Measurements from ENCODE around the gene ZNF283.

The ZNF283 gene

GRCh38 chr19:43826787-43827754, at the start of gene ZNF283:
Gene ZNF283, plus strand, starts transcription at chr19:43827321. Its CDS starts 6,184 bp downstream, at chr19:43833505.
- peak; percentile 90 for DNase-seq

- peak; percentile 91 for DNase-seq
These were observed 48.5 kb upstream of the ZNF283 start for GRCh38 chr19:43778651-43779050.

- DNase-seq = no peak
These were observed 47.8 kb upstream of the ZNF283 start for GRCh38 chr19:43779147-43779819.

- no peak for DNase-seq
These were observed 47.3 kb upstream of the ZNF283 start for GRCh38 chr19:43779820-43780219.

- no peak for DNase-seq
These were observed 46.2 kb upstream of the ZNF283 start, which contains the start of gene KCNN4 for GRCh38 chr19:43780706-43781525. Gene KCNN4, minus strand, starts transcription at chr19:43780973. Its CDS starts 112 bp downstream, at chr19:43780861.

- DNase-seq = no peak
These were observed 45.4 kb upstream of the ZNF283 start for GRCh38 chr19:43781630-43782310.

- no peak for DNase-seq
These were observed 44.8 kb upstream of the ZNF283 start for GRCh38 chr19:43782311-43782660.

GRCh38 chr19:43782689-43783231, 44.4 kb upstream of the ZNF283 start:
- DNase-seq = no peak

- DNase-seq = no peak
These were observed 43.5 kb upstream of the ZNF283 start for GRCh38 chr19:43783636-43784035.

GRCh38 chr19:43784241-43784980, 42.7 kb upstream of the ZNF283 start:
- no peak for DNase-seq

- peak; percentile 46 for DNase-seq
These were observed 41.9 kb upstream of the ZNF283 start for GRCh38 chr19:43784981-43785808.

GRCh38 chr19:43786665-43787064, 40.5 kb upstream of the ZNF283 start:
- DNase-seq = no peak

GRCh38 chr19:43789029-43789428, 38.1 kb upstream of the ZNF283 start:
- no peak for DNase-seq

- DNase-seq = no peak
These were observed 36.5 kb upstream of the ZNF283 start for GRCh38 chr19:43790587-43790986.

- DNase-seq = no peak
These were observed 30.0 kb upstream of the ZNF283 start for GRCh38 chr19:43797118-43797517.

- no peak for DNase-seq
These were observed 29.6 kb upstream of the ZNF283 start for GRCh38 chr19:43797556-43797955.

GRCh38 chr19:43798026-43798545, 29.0 kb upstream of the ZNF283 start:
- no peak for DNase-seq

- peak; percentile 70 for DNase-seq
These were observed 28.3 kb upstream of the ZNF283 start for GRCh38 chr19:43798546-43799409.

GRCh38 chr19:43799502-43800142, 27.5 kb upstream of the ZNF283 start:
- DNase-seq = no peak

All from NCI-H345 (cell line).